Neural cell (in vitro differentiated cells): Measurements from ENCODE around the gene IFIT3. TPM values are rescaled to one million over a fixed set of nuclear protein-coding genes. Genes with fewer than 3 reads are reported as not detected.

Experiments
- H2AFZ ChIP-seq: fragments of 200-600, 300-800 bp; sonication (generic), shearing (Covaris generic); 2 replicates; pipeline ENCODE4 v1.6.0; 2014; ENCODE audit warnings: low read depth, mild to moderate bottlenecking, antibody characterized with exemption, low read length, moderate library complexity
- H3F3A ChIP-seq: fragments of 200-600 bp; shearing (Covaris generic); 2 replicates; pipeline ENCODE4 v1.6.1; 2016; ENCODE audit warnings: mild to moderate bottlenecking, moderate library complexity, mixed read lengths, antibody characterized with exemption, low read length; ENCODE audit not compliant: insufficient read depth, poor library complexity, severe bottlenecking
- H3K27ac ChIP-seq: fragments of 200-600, 300-800 bp; sonication (generic), shearing (Covaris generic); 2 replicates; pipeline ENCODE4 v1.5.1; 2014; ENCODE audit warnings: mild to moderate bottlenecking, low read length, moderate library complexity
- H3K27me3 ChIP-seq: fragments of 300-800, 200-600 bp; sonication (generic), shearing (Covaris generic); 2 replicates; pipeline ENCODE4 v1.6.0; 2014; ENCODE audit warnings: mild to moderate bottlenecking, low read depth, low read length, moderate library complexity; ENCODE audit not compliant: insufficient read depth
- H3K36me3 ChIP-seq: fragments of 300-800, 200-600 bp; sonication (generic), shearing (Covaris generic); 2 replicates; pipeline ENCODE4 v1.5.1; 2014; ENCODE audit warnings: mild to moderate bottlenecking, antibody characterized with exemption, low read length, moderate library complexity; ENCODE audit not compliant: insufficient read depth
- H3K4me2 ChIP-seq: fragments of 300-800, 200-600 bp; sonication (generic), shearing (Covaris generic); 2 replicates; pipeline ENCODE4 v1.6.0; 2014; ENCODE audit warnings: mild to moderate bottlenecking, low read length
- H3K4me3 ChIP-seq: fragments of 300-800, 200-600 bp; sonication (generic), shearing (Covaris generic); 2 replicates; pipeline ENCODE4 v1.5.1; 2014; ENCODE audit warnings: mild to moderate bottlenecking, low read length, moderate library complexity
- H3K79me2 ChIP-seq: fragments of 200-600 bp; shearing (Covaris generic); replicated peaks from 2 replicates; pipeline ENCODE4 v1.6.0; 2014; ENCODE audit warnings: mild to moderate bottlenecking, low read length, moderate library complexity; ENCODE audit not compliant: insufficient read depth
- H3K9ac ChIP-seq: fragments of 300-800, 200-600 bp; sonication (generic), shearing (Covaris generic); 2 replicates; pipeline ENCODE4 v1.6.1; 2016; ENCODE audit warnings: mild to moderate bottlenecking, low read length, mixed read lengths
- H3K9me2 ChIP-seq: fragments of 200-600 bp; shearing (Covaris generic); 2 replicates; pipeline ENCODE4 v1.6.1; 2016; ENCODE audit warnings: mild to moderate bottlenecking, low read length, mixed read lengths; ENCODE audit not compliant: insufficient read depth
- H3K9me3 ChIP-seq: fragments of 200-600, 300-800 bp; sonication (generic), shearing (Covaris generic); 2 replicates; pipeline ENCODE4 v1.6.1; 2016; ENCODE audit warnings: mild to moderate bottlenecking, mixed run types, low read length, moderate library complexity, mixed read lengths
- H4K20me1 ChIP-seq: fragments of 200-600 bp; shearing (Covaris generic); 2 replicates; pipeline ENCODE4 v1.6.1; 2016; ENCODE audit warnings: mild to moderate bottlenecking, mixed run types; ENCODE audit not compliant: insufficient read depth
- CTCF ChIP-seq: fragments of 450-650 bp; IDR thresholded peaks from 2 replicates; pipeline ENCODE4 v1.5.1; 2014; ENCODE audit warnings: antibody characterized with exemption, mild to moderate bottlenecking, moderate library complexity; ENCODE audit not compliant: poor library complexity, severe bottlenecking
- EP300 ChIP-seq: fragments of 450-650 bp; conservative IDR thresholded peaks from 2 replicates; pipeline ENCODE4 v1.6.1; 2014; ENCODE audit warnings: antibody characterized with exemption, mild to moderate bottlenecking, moderate library complexity; ENCODE audit not compliant: poor library complexity, severe bottlenecking
- EZH2 ChIP-seq: fragments of 200-600, 300-800 bp; shearing (Covaris generic), sonication (generic); IDR thresholded peaks from 2 replicates; pipeline ENCODE4 v1.6.1; 2014; ENCODE audit warnings: antibody characterized with exemption, low read length, borderline replicate concordance, mild to moderate bottlenecking; ENCODE audit not compliant: insufficient read depth, poor library complexity, severe bottlenecking
- MXI1 ChIP-seq: fragments of 450-650 bp; conservative IDR thresholded peaks from 2 replicates; pipeline ENCODE4 v1.6.1; 2014; ENCODE audit warnings: antibody characterized with exemption, mild to moderate bottlenecking; ENCODE audit not compliant: poor library complexity, severe bottlenecking
- POLR2AphosphoS5 ChIP-seq: IDR thresholded peaks from 2 replicates; pipeline ENCODE4 v1.6.1; 2012
- RAD21 ChIP-seq: fragments of 450-650 bp; conservative IDR thresholded peaks from 2 replicates; pipeline ENCODE4 v1.6.1; 2014; ENCODE audit warnings: antibody characterized with exemption, mild to moderate bottlenecking, moderate library complexity
- REST ChIP-seq: IDR thresholded peaks from 2 replicates; pipeline ENCODE4 v1.6.1; 2012; ENCODE audit warnings: borderline replicate concordance
- SMC3 ChIP-seq: fragments of 450-650 bp; conservative IDR thresholded peaks from 2 replicates; pipeline ENCODE4 v1.6.1; 2014; ENCODE audit warnings: antibody characterized with exemption, mild to moderate bottlenecking, moderate library complexity; ENCODE audit not compliant: poor library complexity
- TAF1 ChIP-seq: IDR thresholded peaks from 2 replicates; pipeline ENCODE4 v1.6.1; 2012; ENCODE audit warnings: low read depth
- polyA plus RNA-seq: library from polyadenylated mRNA; depleted of rRNA; stranded (reverse); fragments of >200 nt; gene quantifications from 2 replicates; pipeline ENCODE4 v1.2.3, GENCODE V29; 2014

IFIT3 gene
- polyA plus RNA-seq, 1 donor from 2014 or later = 0.24 TPM

- Histone ChIP-seq H3K4me2 (no peak overlapping the region), H3K27ac (no peak overlapping the region), H3K27me3 (no peaks in the 10 kb centered on the region), H4K20me1 (no peaks in the 10 kb centered on the region), H3K9me2 (no peaks in the 10 kb centered on the region), H3K9me3 (no peaks in the 10 kb centered on the region), H3F3A (no peaks in the 10 kb centered on the region), H3K36me3 (no peaks in the 10 kb centered on the region), H2AFZ (no peak overlapping the region), H3K9ac (no peak overlapping the region), H3K4me3 (no peak overlapping the region), H3K79me2 (no peaks in the 10 kb centered on the region)
- TF ChIP-seq EZH2 = no peak
These were observed 36.1 kb downstream of the IFIT3 start for GRCh38 chr10:89363729-89364442.

- Histone ChIP-seq H3K9me3 (no peaks in the 10 kb centered on the region), H3K27ac (no peak overlapping the region), H3K9ac (no peak overlapping the region), H3K4me3 (no peak overlapping the region), H3K4me2 (no peak overlapping the region), H3F3A (no peaks in the 10 kb centered on the region), H3K9me2 (no peaks in the 10 kb centered on the region), H2AFZ (no peak overlapping the region), H4K20me1 (no peaks in the 10 kb centered on the region), H3K36me3 (no peaks in the 10 kb centered on the region), H3K79me2 (no peaks in the 10 kb centered on the region), H3K27me3 (no peaks in the 10 kb centered on the region)
- no peak for TF ChIP-seq RAD21
- no peak for TF ChIP-seq MXI1
- TF ChIP-seq EP300 = no peak
- TF ChIP-seq EZH2 = no peak
- TF ChIP-seq TAF1 = no peak
- no peak for TF ChIP-seq REST
- TF ChIP-seq POLR2AphosphoS5 = no peak
These were observed 36.7 kb downstream of the IFIT3 start for GRCh38 chr10:89364531-89364930.

GRCh38 chr10:89367529-89367928, 39.7 kb downstream of the IFIT3 start:
- TF ChIP-seq EP300 (no peak), REST (no peak), RAD21 (no peak), EZH2 (no peak), CTCF (no peak), POLR2AphosphoS5 (no peak), SMC3 (no peak)
- Histone ChIP-seq H3K9me2 (no peaks in the 10 kb centered on the region), H2AFZ (no peak overlapping the region), H3K9me3 (no peaks in the 10 kb centered on the region), H3K27me3 (no peaks in the 10 kb centered on the region), H3K9ac (no peak overlapping the region), H3K36me3 (no peaks in the 10 kb centered on the region), H3K79me2 (no peaks in the 10 kb centered on the region), H3K27ac (no peak overlapping the region), H3K4me3 (no peak overlapping the region), H4K20me1 (no peaks in the 10 kb centered on the region), H3F3A (no peaks in the 10 kb centered on the region), H3K4me2 (no peak overlapping the region)
